GM12801 (cell line): ENCODE measurements around the gene SLAMF7.

Experiments
- TF ChIP-seq, protein P1 (sequence below): IDR thresholded peaks from one replicate; pipeline ENCODE4 v1.5.1; 2011; ENCODE audit warnings: control low read depth; ENCODE audit not compliant: insufficient read length; ENCODE audit errors: extremely low read depth

SLAMF7 gene

DNA sequence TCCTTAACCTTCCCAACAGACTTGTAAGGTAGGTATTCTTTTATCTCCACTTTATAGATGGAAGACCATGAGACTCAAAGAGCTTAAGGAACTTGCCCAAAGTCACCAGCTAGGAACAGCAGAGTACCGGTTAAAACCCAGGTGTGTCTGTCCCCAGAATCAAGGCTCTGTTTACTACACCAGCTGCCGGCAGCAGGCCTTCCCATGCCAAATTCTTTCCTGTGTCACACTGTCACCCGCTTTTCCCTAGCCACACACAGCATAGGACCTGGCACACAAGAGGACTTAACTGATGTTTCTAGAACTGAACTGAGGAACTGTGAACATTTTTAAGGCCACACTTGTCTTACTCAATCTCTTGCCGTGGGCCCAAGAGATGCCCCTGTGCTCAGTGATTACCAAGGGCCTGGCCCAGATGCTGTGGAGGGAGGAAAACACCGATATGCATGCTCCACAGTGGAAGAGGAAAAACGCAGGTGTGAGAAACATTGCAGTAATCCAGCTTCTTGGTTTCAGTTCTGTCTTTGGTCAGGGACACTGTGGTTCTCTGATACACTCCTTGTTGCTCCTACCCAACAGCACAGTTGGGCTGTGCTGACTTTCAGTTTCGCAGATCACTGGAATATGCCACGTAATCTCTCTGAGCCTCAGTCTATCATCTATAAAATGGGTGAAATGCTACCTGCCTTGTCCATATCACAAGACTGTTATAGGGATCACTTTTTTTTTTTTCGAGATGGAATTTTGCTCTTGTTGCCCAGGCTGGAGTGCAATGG is 43.1 kb downstream of the SLAMF7 start:
- TF ChIP-seq, protein P1, sequence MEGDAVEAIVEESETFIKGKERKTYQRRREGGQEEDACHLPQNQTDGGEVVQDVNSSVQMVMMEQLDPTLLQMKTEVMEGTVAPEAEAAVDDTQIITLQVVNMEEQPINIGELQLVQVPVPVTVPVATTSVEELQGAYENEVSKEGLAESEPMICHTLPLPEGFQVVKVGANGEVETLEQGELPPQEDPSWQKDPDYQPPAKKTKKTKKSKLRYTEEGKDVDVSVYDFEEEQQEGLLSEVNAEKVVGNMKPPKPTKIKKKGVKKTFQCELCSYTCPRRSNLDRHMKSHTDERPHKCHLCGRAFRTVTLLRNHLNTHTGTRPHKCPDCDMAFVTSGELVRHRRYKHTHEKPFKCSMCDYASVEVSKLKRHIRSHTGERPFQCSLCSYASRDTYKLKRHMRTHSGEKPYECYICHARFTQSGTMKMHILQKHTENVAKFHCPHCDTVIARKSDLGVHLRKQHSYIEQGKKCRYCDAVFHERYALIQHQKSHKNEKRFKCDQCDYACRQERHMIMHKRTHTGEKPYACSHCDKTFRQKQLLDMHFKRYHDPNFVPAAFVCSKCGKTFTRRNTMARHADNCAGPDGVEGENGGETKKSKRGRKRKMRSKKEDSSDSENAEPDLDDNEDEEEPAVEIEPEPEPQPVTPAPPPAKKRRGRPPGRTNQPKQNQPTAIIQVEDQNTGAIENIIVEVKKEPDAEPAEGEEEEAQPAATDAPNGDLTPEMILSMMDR: no peak

DNA sequence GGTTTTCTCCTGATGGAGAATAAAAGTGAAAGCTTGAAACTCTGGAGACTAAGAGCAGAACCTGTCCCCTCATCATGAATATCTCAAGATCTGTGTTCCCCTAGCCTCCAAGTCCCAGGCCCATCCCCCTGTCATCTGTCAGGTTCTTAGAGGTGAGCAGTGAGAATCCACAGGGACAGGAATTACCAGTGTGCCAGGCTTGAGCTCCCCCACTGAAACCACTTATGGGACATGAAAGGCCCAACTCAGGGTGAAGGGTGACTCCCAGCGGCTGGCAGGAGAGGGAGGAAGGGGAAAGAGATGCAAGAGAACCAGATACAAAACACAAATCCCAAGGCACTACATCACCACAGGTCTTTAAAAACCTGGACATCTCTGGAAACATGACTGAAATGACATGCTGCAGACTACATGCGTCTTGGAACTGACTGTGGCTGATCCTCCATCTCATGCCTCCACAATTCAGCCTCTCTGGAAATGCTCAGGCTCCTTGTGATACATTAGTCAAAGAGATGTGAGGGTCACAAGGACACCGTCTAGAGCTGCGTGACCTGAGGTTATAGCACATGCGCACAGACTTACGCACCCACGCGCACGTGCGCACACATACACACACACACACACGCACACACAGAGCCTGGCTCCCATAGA is 50.1 kb downstream of the SLAMF7 start:
- TF ChIP-seq, protein P1: no peak

DNA sequence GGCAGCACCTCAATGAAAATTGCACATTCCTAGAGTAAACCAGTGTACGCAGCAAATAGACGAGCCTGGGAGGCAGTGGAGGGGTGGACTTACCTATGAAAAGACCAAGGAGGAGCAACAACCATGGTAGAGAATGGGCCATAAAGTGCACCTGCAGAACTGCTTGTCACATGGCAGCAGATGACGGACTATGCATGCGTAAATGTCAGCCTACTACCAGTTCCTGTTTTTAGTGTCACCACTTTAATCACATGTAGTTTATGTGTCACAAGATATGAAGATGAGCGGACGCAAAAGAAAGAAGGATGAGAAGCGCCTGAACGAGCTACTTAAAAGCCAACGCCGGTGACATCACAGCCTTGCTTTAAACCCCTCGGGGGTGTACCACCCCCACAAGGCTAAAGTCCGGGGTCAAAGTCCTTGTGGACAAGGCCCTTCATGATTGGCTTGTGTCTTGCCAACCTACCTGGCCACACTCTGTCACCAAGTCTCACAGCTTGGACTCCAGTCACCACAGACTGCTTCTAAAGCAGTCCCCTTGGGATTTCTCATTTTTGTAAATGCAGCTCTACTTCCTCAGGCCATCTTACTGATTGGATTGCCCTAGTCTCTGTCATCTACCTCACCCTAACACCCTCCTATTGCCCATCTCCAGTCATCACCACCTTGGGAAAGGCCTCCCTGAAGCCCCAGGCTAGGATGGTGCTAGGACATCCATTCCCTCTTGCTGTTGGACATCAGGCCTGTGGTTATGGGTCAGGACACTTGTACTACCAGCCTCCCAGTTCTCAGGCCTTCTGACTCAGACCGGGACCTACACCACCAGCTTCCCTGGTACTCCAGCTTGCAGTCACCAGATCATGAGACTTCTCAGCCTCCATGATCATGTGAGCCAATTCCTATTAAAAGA is 50.9 kb downstream of the SLAMF7 start:
- TF ChIP-seq, protein P1: no peak

DNA sequence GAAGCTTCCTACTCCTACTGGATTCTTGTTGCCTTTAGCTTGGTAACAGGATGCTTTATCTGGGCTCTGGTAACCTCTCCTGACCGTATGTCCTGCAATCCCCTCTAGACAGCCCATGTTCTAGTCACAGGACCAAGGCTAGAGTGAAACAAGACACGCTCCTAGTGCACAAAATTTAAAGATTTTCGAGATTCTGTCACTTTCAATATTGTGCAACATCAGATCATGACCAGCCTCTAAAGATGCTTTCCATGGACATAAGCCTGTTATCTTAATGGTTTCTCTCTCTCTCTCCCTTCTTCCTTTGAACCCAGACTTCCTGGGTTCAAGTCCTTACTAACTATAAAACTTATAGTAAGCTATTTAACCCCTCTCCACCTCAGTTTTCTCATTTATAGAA is 55.3 kb downstream of the SLAMF7 start:
- TF ChIP-seq, protein P1: no peak

DNA sequence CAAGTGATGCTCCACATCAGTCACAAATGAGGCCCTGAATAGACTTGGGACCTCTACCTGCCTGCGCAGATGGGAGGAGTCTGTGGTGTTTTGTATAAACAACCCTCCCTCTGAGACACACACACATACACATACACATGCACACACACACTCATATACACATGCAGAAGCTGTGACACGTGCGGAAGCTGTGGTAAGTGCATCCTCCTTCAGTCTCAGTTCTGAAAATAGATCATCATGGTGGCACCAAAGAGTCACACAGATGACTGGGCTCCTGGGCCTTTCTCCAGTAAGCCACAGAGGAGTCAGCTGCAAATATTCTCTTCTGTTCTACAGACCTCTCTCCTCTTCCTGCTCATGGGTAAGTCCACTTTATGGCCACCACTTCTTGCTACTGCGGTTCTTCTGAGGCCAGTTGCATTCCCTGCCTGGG is 56.9 kb downstream of the SLAMF7 start, which contains the start of gene LY9:
LY9 (plus strand) TSS at position 224 of the 433 bp plus-strand sequence; CDS start at position 238, 14 bp downstream.
- TF ChIP-seq, protein P1: no peak

DNA sequence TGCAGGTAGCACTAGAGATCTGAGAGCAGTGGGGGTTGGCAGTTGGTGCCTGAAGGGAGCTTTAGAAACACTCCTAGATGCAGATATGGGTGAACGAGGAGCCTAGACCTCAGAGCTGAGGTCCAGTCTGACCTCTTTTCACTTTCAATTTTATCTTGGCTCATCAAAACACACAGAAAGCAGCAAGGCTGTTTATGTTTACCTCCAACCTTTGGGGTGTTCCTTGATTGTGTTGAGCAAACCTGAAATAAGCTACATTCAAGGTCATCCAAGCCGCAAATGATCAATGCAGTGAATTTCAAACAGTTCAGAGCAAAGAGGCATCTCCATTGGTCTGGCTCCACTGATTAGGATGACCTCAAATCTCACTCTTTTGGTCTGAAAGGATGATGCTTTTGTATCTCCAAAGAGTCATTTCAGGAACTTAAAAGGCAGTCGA is 58.2 kb downstream of the SLAMF7 start:
- TF ChIP-seq, protein P1: no peak

DNA sequence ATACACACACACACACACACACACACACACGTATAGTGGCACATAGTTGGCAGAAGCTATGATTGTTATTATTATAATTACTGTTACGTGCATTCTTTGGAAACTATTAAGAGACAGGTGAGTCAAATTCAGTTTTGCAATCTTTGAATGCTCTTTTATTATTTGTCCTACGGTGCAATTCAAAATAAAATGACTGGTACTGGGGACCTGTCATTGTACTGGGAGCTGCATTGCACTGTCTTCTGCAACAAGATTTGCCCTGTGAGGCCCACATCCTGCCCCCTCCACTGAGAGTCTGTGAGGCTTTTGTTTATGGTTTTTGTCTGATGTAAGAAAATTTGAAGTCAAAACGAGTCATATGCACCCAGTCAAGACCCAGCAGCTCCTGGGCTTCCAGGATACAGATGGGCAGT is 58.8 kb downstream of the SLAMF7 start:
- TF ChIP-seq, protein P1: no peak
